ENCODE data around the gene TBL3.

- TF ChIP-seq CTCF (IDR thresholded peaks at IDR 0.05): no peak
- no peak for TF ChIP-seq EZH2 (IDR thresholded peaks at IDR 0.05; ENCODE audit: borderline replicate concordance, insufficient read depth, low read depth, low read length, poor library complexity, severe bottlenecking)
Measured at GRCh38 chr16:1936945-1937479, 34.8 kb upstream of the TBL3 start.
